Activated CD4-positive, alpha-beta T cell treated with anti-CD3 and anti-CD28 coated beads, Interleukin-10, Interleukin-2, amounts not matched to agents 100 ng/mL and 50 ng/mL, durations not matched to agents 16 hours and 8 hours (primary cell): ENCODE results near the gene SOX1.

Source experiments
- DNase-seq: peaks from one replicate; pipeline ENCODE4 v3.0.0-alpha.2; 2020

Gene SOX1

DNA sequence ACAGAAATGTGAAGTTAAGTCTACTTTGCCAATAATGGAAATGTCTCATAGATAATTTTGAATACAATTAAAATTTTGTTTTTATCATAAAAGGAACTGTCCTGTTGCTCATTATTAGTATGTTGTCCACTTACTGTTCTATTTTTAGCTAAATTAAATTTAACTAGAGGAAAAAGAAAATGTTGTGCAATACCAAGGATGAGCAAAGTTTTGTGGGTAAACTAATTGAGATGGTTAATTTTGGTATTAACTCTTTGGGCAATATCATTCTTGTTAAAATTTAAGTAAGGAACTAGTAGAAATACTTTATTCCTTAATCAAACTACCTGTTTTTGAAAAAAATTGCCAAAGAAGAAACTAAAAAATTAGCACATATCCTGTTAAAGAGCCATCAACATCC is 43.5 kb downstream of the SOX1 start:
- no peak for DNase-seq

DNA sequence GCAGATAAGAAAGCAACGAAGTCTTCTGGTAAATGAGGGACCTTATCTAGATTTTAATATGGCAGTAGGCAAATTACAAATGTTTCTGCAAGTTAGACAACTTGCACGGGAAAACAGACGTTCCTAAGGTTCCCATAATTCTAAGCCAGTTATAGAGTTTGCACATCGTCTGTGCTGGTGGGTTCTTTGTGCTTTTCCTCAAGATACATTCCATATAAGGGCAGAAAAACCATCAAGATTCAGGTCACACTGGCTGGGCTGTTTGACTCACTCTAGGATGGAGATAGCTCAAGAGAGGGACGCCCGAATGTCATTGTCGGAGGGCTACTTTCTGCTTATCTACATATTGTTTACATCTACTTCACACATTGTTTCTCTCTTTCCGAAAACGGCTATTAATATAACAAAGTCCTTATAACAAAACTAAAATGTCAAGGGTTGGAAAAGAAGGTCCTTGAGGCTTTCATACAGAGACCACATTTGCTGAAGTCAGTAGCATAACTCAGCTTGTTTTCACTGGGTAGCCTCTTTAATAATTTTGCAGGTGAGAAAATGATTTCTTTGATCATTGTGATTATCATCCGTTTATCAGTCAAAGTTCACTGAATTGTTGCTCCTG is 44.4 kb downstream of the SOX1 start:
- DNase-seq: no peak

DNA sequence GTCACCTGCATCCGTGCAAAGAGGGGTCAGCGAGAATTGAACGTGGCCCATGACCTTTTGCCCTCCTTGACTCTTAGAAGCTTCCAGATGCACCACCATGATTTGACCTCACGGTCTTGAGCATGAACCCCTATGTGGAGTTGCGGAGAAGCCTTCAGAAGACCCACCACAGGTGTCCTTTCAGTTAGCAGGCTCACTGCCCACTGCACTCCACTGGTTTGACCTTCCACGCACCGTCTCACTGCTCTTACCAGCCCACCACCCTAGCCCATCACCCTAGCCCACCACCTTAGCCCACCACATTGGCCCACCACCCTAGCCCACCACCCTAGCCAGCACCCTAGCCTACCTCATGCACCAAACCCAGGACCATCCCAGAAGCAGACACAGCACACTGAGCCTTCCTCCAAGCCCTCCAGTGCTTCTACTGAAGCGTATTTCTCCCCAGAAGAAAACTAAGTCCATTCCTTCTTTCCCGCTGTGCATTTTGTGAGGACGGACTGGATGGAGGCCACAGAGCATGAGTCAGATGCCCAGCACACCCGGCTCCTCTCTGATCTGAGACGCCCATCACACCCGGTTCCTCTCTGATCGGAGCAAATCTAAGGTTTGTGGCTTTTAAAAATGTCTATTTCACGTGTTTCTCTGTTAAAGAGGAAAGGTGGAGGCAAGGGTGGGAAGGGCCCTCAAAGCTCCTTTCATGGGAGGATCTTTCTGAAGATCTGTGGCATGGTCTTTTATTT is 45.8 kb downstream of the SOX1 start:
- DNase-seq: no peak

- no peak for DNase-seq
These were observed 46.4 kb downstream of the SOX1 start for GRCh38 chr13:112113348-112113747.

DNA sequence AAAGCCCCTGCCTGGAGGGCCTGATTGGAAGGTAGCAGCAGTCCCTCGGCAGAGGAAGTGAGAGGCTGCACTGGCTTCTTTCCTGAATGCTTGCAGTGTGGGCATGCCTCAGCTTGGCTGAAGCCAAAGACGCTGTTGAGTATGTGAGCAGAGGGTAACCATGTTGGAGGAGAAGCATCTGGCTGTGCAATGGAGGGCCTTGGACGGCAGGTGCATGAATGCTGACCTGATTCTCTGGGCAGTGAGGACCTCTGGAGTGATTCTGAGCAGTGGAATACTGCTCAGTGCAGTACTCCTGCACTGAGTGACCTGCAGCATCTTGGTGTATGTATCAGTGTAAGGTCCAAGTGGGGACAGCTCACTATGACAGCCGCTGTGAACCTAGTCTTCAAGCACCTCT is 46.9 kb downstream of the SOX1 start:
- DNase-seq: no peak

DNA sequence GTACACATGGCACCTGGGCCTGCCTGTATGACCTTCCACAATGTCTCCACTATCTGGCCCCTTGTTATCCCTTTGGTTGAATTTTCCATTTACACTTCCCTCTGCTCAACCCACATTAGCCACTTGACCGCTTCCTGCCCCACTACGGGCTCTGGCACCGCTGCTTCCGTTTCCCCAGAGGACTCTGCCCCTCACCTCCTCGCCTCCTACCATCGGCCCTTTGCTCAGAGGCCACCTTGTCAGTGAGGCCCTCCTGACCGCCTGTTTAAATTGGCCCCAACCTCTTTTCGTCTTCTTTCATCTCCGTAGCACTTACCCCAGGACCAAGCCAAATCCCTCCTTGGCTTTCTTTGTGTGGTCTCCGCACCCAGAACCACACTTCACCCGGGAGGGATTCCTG is 47.4 kb downstream of the SOX1 start:
- no peak for DNase-seq

DNA sequence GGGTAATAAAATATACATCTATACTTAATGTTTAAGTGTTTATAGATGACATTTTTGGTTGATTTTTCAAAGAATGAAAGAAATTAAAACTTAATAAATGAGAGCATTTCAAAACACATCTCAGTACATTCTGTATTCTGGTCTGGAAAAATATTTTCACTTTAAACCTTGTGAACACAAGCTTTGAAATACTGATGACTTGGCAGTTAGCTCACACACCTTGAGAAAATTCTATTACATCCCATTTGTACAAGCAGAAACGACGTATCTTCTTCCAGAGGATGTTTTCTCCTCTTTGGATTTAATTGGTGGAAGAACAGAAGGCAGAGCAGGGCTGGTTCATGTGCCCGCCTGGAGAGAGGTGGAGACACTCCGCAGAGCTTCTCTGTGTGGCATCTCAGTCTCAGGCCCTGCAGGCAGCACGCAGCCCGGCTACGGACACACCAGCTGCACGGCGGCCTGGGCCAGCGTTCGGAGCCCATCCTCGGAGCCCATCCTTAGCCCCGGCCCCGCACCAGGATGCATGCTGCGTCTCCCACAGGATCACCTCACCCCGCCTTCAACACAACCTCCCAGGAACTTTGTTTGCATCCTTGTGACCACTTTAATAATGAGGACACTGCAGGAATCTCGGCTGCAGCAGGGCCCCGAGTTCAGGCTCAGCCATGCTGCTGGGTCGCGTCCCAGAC is 48.6 kb downstream of the SOX1 start:
- DNase-seq: no peak

DNA sequence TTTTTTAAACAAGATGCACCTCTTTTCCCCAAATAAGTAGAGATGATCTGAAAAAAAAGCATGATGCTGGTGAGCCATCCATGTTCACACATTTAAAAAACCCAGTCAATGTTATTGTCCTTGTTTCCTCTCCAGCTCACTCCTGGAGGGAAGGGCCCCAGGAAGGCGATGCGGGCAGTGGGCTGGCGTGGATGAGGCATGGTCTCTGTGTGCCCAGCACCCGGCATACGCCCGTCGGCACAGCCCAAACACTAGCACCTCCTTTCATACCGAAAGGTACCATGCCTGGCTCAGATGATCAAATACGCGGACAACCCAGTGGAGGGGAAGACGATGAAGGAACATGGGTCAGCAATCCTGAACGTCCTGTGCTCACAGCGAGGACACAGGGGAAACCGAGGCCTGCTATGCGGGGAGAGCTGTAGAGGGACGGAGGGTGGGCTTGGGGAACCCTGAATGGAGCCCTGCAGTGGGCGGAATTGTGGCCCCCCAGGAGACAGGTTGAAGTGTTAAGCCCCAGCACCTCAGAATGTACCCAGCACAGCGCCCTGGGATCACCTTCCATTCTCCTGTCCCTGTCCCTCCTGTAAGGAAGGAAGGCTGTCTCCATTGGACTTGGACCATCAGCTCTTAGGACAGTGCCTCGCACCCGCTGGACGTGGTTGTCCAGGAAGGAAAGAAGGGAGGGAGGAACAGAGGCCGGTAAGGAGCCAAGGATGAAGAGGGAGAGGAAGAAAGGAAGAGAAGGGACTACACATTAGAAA is 49.4 kb downstream of the SOX1 start:
- no peak for DNase-seq

- DNase-seq: no peak
These were observed 50.5 kb downstream of the SOX1 start for GRCh38 chr13:112117258-112117954.

DNA sequence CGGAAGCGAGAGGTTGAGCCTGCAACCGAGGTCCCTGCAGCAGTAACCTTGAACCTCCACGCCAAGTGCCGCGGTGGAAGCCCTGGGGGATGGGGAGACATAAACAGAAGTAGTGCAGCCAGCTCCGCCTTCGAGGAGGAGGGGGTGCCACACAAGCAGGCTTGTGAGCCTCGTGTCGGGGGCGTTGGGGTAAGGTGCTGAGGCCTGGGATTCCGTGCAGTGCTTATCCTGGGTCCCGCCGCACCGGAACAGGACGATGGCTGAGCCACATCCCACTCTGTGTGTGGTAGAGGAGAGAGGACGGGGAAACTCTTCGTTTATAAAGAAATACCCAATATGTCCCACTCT is 51.0 kb downstream of the SOX1 start:
- no peak for DNase-seq

- no peak for DNase-seq
These were observed 51.6 kb downstream of the SOX1 start for GRCh38 chr13:112118451-112119064.

DNA sequence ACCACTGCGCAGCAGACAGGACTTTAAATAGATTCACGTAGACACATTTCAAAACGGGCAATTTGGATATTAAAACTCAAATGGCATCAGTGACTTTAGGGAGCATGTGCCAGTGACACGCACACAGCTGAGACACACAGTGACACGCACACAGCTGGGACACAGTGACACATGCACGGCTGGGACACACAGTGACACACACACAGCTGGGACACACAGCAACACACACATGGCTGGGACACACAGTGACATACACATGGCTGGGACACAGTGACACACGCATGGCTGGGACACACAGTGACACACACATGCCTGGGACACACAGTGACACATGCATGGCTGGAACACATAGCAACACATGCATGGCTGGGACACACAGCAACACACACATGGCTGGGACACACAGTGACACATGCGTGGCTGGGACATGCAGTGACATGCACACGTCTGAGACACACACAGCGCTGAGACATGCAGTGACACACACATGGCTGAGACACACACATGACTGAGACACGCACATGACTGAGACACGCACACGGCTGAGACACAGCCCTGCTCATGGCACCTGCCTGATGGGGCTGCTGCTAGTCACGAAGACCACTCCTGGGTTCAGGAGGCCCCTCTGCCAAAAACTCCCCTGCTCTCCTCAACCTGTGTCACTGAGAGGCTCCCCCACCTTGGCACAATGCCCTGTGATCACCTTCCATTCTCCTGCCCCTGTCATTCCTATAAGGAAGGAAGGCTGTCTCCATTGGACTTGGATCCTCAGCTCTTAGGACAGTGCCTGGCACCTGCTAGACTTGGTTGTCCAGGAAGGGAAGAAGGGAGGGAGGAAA is 52.5 kb downstream of the SOX1 start:
- DNase-seq: no peak

- DNase-seq: no peak
These were observed 53.1 kb downstream of the SOX1 start for GRCh38 chr13:112120031-112120373.
